ENCODE data around the gene BLVRA.

GRCh38 chr7:43727494-43727893, 31.0 kb upstream of the BLVRA start:
- no peak for TF ChIP-seq CTCF (IDR thresholded peaks at IDR 0.05; ENCODE audit: low read length)
- TF ChIP-seq EZH2 (optimal IDR thresholded peaks at IDR 0.05; ENCODE audit: low read depth, low read length) = no peak
